Body of pancreas (tissue), 4 donors: Measurements from ENCODE around the gene ANKRD13D. TPM values are rescaled to one million over a fixed set of nuclear protein-coding genes. Genes with fewer than 3 reads are reported as not detected.

Source experiments
- ATAC-seq: fragments of 150-250 bp; one replicate; pipeline ENCODE4 v1.9.1; 2016
- DNase-seq, 4 donors: peaks; one replicate each; pipeline ENCODE4 v3.0.0-alpha.2; 2019
- H3K27ac ChIP-seq, 4 donors: fragments of 200-600 bp; sonication (generic); 1 replicate in 3 of 4; 2 replicates in 1 of 4; pipeline versions ENCODE4 v1.5.1 to v1.6.1; 2016 to 2019; ENCODE audit warnings: mild to moderate bottlenecking in 1 of 4, mixed read lengths in 1 of 4, moderate library complexity in 1 of 4
- H3K27me3 ChIP-seq, 2 donors: fragments of 200-600 bp; sonication (generic); one replicate each; pipeline ENCODE4 v1.6.0; 2016; ENCODE audit warnings: mild to moderate bottlenecking in 1 of 2
- H3K36me3 ChIP-seq, 2 donors: fragments of 200-600 bp; sonication (generic); replicated peaks in 1 of 2; 2 replicates each; pipeline ENCODE4 v1.5.1; 2016; ENCODE audit warnings: low read depth in 2 of 2; ENCODE audit not compliant: insufficient read depth in 1 of 2
- H3K4me1 ChIP-seq: fragments of 200-600 bp; sonication (generic); one replicate; pipeline ENCODE4 v1.6.0; 2016
- H3K4me3 ChIP-seq, 2 donors: fragments of 200-600 bp; sonication (generic); 1 replicate in 1 of 2; 2 replicates in 1 of 2; pipeline ENCODE4 v1.5.1; 2016 to 2019
- H3K9me3 ChIP-seq, 3 donors: fragments of 200-600 bp; sonication (generic); 1 replicate in 2 of 3; 2 replicates in 1 of 3; pipeline ENCODE4 v1.5.1; 2016
- POLR2A ChIP-seq, 3 donors: fragments of 450-650 bp; IDR thresholded peaks; one replicate each; pipeline ENCODE4 v1.6.1; 2016; ENCODE audit warnings: antibody characterized with exemption in 3 of 3, mild to moderate bottlenecking in 2 of 3
- WGBS, 2 donors: methylation state at CpG; one replicate each; pipeline ENCODE4 v1.1.5; 2017; 5-methylcytosine and 5-hydroxymethylcytosine counted together
- intact Hi-C: fragments of 100-400 bp; cut with DNase I; formaldehyde crosslinking; loops from one replicate; pipeline ENCODE4 v1.15.1; 2023
- total RNA-seq, 2 donors: library from RNA; depleted of rRNA; stranded (reverse); fragments of >200 nt; gene quantifications; one replicate each; pipeline ENCODE4 v1.1.0, GENCODE V29; 2016
- TF ChIP-seq, protein P1 (sequence below), 7 experiments: fragments of 450-650 bp in 4 of 7; fragments of 200-600 bp in 3 of 7; sonication (generic) in 3 of 7; IDR thresholded peaks; one replicate each; pipeline ENCODE4 v1.5.1; 2016 to 2019; ENCODE audit warnings: antibody characterized with exemption in 7 of 7

ANKRD13D gene
- total RNA-seq, 2 donors from 2014 or later = 18.2 to 39.6 TPM

GRCh38 chr11:67303835-67304411 is 14.8 kb downstream of the ANKRD13D start:
- DNase-seq (peak in 3 of 4 donors; percentile 43 to 53 (median 47)), ATAC-seq (peak; percentile 39)
- H3K36me3 ChIP-seq = peaks cover 0 to 7% of the 10 kb centered on the region in 2 donors
- WGBS, 2 donors = 0 to 2% methylated on average over 8 to 37 of the region's 43 CpGs
- H3K27ac ChIP-seq = peak overlapping the region; percentile 72 to 87 (median 77)
- H3K4me1 ChIP-seq = peaks cover 34% of the 10 kb centered on the region
- no peaks in the 10 kb centered on the region for H3K9me3 ChIP-seq
- TF ChIP-seq, protein P1, sequence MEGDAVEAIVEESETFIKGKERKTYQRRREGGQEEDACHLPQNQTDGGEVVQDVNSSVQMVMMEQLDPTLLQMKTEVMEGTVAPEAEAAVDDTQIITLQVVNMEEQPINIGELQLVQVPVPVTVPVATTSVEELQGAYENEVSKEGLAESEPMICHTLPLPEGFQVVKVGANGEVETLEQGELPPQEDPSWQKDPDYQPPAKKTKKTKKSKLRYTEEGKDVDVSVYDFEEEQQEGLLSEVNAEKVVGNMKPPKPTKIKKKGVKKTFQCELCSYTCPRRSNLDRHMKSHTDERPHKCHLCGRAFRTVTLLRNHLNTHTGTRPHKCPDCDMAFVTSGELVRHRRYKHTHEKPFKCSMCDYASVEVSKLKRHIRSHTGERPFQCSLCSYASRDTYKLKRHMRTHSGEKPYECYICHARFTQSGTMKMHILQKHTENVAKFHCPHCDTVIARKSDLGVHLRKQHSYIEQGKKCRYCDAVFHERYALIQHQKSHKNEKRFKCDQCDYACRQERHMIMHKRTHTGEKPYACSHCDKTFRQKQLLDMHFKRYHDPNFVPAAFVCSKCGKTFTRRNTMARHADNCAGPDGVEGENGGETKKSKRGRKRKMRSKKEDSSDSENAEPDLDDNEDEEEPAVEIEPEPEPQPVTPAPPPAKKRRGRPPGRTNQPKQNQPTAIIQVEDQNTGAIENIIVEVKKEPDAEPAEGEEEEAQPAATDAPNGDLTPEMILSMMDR (IDR thresholded peaks at IDR 0.05) = no peak
- TF ChIP-seq POLR2A (IDR thresholded peaks at IDR 0.05) = no peak
- intact Hi-C loops = no loop called here
- no peaks in the 10 kb centered on the region for H3K27me3 ChIP-seq
- H3K4me3 ChIP-seq = peak overlapping the region; percentile 44 to 97

DNA sequence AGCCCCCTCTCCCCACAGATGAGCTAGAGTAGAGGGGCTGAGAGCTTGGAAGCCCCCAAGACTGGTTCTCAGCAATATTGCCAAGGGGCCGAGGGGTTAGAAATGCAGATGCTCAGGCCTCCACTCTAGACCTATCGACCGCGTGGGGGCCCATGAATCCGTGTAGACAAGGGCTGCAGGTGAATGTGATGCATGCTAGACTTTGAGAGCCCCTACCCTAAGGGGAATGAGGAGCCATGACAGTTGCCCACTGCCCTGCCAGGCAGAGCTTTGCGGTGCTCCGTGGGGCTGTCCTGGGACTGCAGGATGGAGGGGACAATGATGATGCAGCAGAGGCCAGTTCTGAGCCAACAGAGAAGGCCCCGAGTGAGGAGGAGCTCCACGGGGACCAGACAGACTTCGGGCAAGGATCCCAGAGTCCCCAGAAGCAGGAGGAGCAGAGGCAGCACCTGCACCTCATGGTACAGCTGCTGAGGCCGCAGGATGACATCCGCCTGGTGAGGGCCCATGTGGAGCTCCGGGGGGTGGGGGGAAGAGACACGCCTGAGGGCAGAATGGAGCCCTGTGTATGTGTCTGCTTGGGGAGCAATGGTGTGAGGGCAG is 15.5 kb downstream of the ANKRD13D start:
- no peak for TF ChIP-seq POLR2A (IDR thresholded peaks at IDR 0.05)
- TF ChIP-seq, protein P1 (IDR thresholded peaks at IDR 0.05) = no peak
- no peak for ATAC-seq
- peak in 1 of 4 donors; percentile 12 for DNase-seq
- WGBS, 2 donors = 75 to 81% methylated on average over 10 to 14 of the region's 14 CpGs
- H3K27me3 ChIP-seq = no peaks in the 10 kb centered on the region
- H3K4me3 ChIP-seq = peak overlapping the region in 1 of 2 donors; percentile 97
- peaks cover 0 to 7% of the 10 kb centered on the region in 2 donors for H3K36me3 ChIP-seq
- peaks cover 34% of the 10 kb centered on the region for H3K4me1 ChIP-seq
- no peaks in the 10 kb centered on the region for H3K9me3 ChIP-seq
- H3K27ac ChIP-seq = peak overlapping the region in 3 of 4 donors; percentile 72 to 79 (median 75)
- intact Hi-C loops = no loop called here

- Histone ChIP-seq H3K36me3 (peaks cover 0 to 7% of the 10 kb centered on the region in 2 donors), H3K4me1 (peaks cover 27% of the 10 kb centered on the region), H3K27me3 (no peaks in the 10 kb centered on the region), H3K9me3 (no peaks in the 10 kb centered on the region), H3K4me3 (no peak overlapping the region), H3K27ac (no peak overlapping the region)
- no peak for DNase-seq
- 86 to 90% methylated on average over 14 to 16 of the region's 19 CpGs for WGBS, 2 donors
- TF ChIP-seq, protein P1 (IDR thresholded peaks at IDR 0.05) = no peak
- no peak for TF ChIP-seq POLR2A (IDR thresholded peaks at IDR 0.05)
- ATAC-seq = no peak
- intact Hi-C loops = no loop called here
Measured at GRCh38 chr11:67306769-67307544, 17.9 kb downstream of the ANKRD13D start.

- DNase-seq (no peak), ATAC-seq (no peak)
- Histone ChIP-seq H3K9me3 (no peaks in the 10 kb centered on the region), H3K4me1 (peaks cover 24% of the 10 kb centered on the region), H3K4me3 (no peak overlapping the region), H3K27me3 (no peaks in the 10 kb centered on the region), H3K36me3 (peaks cover 0 to 7% of the 10 kb centered on the region in 2 donors), H3K27ac (no peak overlapping the region)
- TF ChIP-seq, protein P1 (IDR thresholded peaks at IDR 0.05) = no peak
- no peak for TF ChIP-seq POLR2A (IDR thresholded peaks at IDR 0.05)
- intact Hi-C loops = no loop called here
- 91% methylated on average over 10 to 12 of the region's 12 CpGs for WGBS, 2 donors
Measured at GRCh38 chr11:67307545-67308001, 18.5 kb downstream of the ANKRD13D start.
